HG03378 (cell line): ENCODE data around the gene DDX31.

Experiments used
- ATAC-seq: cut with Tn5 transposase; IDR thresholded peaks from one replicate; pipeline ENCODE4 v1.9.1; 2021; ENCODE audit warnings: mild to moderate bottlenecking, moderate library complexity; ENCODE audit not compliant: unreplicated experiment

Gene DDX31

DNA sequence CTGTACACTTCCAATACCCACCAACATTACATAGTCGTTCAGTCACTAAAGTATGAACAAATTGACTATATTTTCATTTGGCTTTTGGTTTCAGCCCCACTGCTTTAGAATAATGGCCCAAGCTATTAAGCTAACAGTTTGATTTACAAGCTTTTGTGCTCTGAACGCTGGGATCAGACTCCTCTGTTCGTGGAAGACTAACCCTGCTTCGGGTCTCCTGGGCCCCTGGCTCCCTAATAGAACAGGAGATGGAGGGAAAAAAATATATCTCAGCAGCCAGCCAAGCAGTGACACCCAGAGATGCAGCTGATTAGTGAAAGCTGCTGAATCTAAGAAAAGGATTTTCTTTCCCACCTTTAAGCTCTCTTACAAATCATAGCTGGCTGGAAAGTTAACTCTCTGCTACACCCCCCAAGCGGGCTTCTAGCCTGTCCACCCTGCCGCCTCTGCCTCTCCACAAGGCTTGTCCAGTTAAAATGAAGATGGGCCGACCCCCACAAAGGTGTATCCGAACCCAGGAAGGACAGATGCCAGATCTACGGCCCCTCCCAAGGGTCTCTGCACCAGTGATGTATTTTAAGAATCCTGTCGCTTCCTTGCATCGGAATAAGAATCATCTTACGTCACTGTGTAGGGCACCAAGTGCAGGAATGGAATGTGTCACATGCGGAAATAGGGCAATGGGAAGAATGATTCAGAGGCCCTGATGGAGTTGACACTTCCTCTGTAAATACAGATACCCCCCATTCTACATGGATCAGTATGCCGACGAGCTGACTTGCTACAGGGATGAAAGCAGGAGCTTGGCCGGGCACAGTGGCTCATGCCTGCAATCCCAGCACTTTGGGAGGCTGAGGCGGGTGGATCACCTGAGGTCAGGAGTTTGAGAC lies 120.8 kb downstream of the DDX31 start:
- ATAC-seq: no peak

DNA sequence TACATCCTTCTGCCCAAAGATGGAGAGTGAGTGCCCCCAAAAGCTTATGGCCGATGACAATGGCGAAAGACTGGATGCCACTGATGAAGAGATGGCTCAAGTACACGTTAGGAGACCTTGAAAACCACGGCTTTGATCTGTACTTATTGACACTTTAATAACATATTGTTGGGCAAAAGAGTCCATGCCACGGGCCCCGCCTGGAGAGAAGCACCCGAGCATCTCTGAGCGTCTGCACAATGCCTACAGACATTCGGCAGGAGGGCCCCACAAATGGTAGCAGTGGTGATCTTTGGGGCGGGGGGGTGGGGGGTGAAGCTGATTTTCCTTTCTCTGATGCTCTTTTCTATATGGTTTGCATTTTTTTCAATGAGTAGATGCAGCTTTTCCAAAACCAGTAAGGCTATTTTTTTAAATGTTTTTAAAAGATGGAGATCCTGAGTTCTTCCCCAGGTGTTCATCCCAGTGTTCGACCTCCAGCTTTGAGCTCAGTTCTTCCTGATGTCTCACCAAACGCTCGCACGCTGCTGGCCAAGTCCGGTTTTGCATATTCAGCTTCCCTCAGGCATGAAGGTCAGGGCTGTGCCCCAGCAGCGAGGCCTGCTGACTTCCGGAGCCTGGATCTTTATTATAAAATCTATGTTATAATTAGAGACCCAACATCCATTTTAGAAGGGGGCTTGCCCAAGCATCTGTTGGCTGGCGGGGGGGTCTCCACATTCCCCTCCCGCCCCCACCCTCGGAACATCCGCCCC lies 121.6 kb downstream of the DDX31 start:
- no peak for ATAC-seq

DNA sequence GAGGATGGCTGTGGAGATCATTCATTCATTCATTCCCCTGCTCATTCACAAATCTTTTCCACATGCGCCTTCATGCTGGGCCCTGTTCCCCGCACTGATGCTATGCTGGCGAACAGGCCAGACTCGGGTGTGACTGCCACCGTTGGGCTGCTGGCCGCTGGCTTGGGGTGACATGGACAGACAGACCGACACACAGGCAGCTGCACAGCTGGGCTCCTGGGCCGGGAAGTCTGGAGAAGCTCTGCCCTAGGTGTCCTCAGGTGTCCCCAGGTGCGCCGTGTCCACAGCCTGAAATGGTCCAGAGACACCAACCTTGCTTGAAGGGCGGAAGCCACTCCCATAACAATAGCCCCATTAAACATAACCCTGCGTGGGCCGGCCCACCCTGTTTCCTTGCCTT lies 122.3 kb downstream of the DDX31 start:
- ATAC-seq: no peak

DNA sequence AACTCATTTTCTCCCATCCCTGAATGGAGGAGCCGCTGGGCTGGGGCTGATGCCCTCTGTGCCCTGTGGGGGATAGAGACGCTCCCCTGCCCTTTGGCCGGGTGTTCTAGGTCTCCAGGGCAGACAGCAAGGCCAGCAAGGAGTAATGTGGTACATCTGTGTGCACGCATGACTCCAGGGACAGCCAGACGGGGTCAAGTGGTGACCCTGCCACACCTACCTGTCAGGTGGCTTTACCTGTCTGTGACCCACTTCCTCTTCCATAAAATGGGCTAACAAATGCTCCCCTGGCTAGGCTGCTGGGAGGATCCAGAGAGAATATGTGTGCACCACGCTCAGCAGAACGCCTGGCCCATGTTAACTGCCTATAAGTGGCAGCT lies 122.7 kb downstream of the DDX31 start:
- no peak for ATAC-seq

DNA sequence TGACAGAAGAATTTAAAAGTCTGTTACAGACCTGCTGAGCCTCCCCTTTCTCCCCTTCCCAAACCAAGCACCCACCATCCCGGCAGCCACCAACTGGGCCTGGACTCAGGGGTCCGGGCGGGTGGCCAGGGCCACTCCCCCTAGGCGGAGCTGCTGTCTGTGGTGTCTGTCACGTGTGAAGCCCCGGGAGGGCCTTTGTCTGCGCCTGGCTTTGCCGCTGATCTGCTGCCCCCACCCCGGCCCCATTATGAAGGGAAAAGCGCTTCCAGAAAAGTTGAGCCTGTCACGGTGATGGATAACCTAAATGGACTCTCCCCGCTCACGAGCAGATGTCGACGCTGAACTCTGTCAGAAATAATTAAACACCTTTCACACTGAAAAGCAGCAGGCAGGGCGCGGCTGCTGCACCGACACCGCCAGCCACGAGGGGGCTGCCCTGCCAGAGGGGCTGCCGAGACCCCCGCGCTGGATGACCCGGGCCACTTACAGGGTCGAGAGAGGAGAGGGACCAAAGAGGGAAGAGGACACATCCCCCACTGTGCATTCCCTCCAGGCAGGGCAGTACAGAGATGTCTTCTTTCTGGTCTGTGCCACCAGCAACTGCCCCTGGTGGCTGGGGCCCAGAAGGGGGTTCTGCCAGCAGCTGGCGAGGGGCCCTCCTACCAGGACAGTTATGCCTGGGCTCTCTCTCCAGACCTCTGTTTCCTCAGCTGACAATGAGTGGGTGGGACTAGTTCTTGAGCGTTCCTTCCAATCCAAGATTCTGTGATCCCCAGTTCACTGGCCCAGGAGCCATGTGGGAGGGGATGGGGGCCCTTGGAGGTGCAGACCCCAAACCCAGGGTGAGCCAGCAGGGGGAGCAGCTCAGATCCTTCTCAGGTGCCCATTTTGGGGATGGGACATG lies 123.4 kb downstream of the DDX31 start:
- no peak for ATAC-seq

DNA sequence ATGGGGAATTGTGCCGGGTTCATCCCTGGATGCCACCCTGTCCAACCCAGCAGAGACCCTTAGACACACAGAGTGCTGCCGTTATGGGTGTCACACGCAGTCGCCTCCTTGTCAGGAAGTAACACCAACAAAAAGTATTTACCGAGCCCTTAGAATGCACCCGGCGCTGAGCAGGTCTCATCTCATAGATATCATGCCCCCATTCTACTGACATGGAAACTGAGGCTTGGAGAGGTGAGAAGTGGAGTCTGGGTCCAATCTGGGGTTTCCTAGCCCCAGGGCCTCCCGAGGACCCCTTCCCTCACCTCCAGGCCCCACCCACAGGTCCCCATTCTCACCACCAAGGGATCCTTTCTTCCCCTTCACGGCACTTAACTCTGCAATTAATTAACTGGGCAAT lies 124.2 kb downstream of the DDX31 start:
- ATAC-seq: no peak

DNA sequence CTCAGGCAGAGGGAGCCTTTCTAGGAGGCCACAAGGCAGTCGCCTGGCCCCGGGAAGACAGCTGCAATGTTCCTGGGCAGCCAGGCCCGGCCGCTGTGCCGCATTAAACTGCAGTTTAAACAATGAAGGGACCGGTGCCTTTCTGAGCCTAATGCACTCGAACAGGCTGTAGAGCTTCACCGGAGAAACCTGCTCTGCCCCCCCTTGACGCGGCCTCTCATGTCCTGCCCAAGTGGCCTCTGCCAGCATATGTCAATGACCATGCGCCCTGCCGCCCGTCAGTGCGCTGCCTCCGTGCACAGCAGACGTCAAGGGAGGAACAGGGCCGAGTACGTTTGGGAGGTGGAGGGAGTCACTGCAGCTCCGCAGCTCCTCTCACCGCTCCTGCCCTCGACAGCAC lies 125.8 kb downstream of the DDX31 start:
- ATAC-seq: no peak

DNA sequence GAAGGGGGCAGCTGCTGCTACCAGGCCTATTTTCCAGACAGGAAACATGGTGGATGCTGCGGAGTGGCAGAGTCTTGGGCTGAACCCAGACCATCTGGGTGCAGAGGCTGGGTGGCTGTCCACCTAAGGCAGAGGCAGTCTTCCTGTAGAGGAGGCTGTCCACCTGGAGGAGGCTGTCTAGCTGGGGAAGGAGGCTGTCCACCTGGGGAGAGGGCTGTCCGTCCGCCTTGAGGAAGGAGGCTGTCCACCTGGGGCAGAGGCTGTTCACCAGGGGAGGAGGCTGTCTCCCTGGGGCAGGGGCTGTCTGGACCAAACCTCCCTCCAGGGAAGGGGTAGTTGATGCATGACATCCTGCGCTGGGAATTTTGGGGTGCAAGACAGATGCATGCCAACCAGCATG lies 126.5 kb downstream of the DDX31 start:
- ATAC-seq: no peak
